CD4-positive, alpha-beta T cell treated with Interleukin-4 for 1 hour (primary cell): Measurements from ENCODE around the gene E2F1.
A peak's percentile ranks its signal among the peaks of the same experiment; 100 is the strongest.
"Not testable (repeated sequence)": the region's sequence is repeated elsewhere in the genome, so short reads cannot be mapped to it uniquely, and the experiment has no call there.

Experiments
- DNase-seq, 2 donors: peaks; one replicate each; pipeline ENCODE4 v3.0.0-alpha.2; 2020 to 2022

Gene E2F1

GRCh38 chr20:33710681-33711445, 24.7 kb upstream of the E2F1 start:
- no peak for DNase-seq

- DNase-seq = no peak
These were observed 23.8 kb upstream of the E2F1 start for GRCh38 chr20:33709905-33710541.

- no peak for DNase-seq
These were observed 23.2 kb upstream of the E2F1 start for GRCh38 chr20:33709398-33709797.

GRCh38 chr20:33707668-33708067, 21.5 kb upstream of the E2F1 start:
- DNase-seq = no peak

- DNase-seq = no peak
These were observed 18.2 kb upstream of the E2F1 start for GRCh38 chr20:33704197-33704924.

- no peak for DNase-seq
These were observed 17.4 kb upstream of the E2F1 start for GRCh38 chr20:33703498-33704137.

- DNase-seq = no peak
These were observed 16.7 kb upstream of the E2F1 start for GRCh38 chr20:33702861-33703260.

- no peak for DNase-seq
These were observed 15.7 kb upstream of the E2F1 start for GRCh38 chr20:33701629-33702450.

GRCh38 chr20:33700696-33701441, 14.7 kb upstream of the E2F1 start:
- DNase-seq = not testable (repeated sequence)

- DNase-seq = not testable (repeated sequence)
These were observed 12.8 kb upstream of the E2F1 start for GRCh38 chr20:33698966-33699365.

GRCh38 chr20:33697129-33697528, 10.9 kb upstream of the E2F1 start:
- no peak for DNase-seq

GRCh38 chr20:33696448-33696847, 10.3 kb upstream of the E2F1 start:
- no peak for DNase-seq

GRCh38 chr20:33694639-33695012, 8.4 kb upstream of the E2F1 start:
- no peak for DNase-seq

GRCh38 chr20:33693741-33694638, 7.8 kb upstream of the E2F1 start:
- no peak for DNase-seq

- DNase-seq = no peak
These were observed 7.1 kb upstream of the E2F1 start for GRCh38 chr20:33693289-33693688.

GRCh38 chr20:33689973-33690372, 3.8 kb upstream of the E2F1 start:
- DNase-seq = peak; percentile 42 to 79

- DNase-seq = no peak
These were observed 3.3 kb upstream of the E2F1 start for GRCh38 chr20:33689493-33689892.

- DNase-seq = no peak
These were observed 2.8 kb upstream of the E2F1 start for GRCh38 chr20:33688938-33689424.

GRCh38 chr20:33687993-33688937, 2.1 kb upstream of the E2F1 start:
- DNase-seq = no peak
